ENCODE measurements around the gene XRN1.
A peak's percentile ranks its signal among the peaks of the same experiment; 100 is the strongest.

Gene XRN1

GRCh38 chr3:142459096-142459495 lies 11.3 kb upstream of the XRN1 start:
- Histone ChIP-seq H3K4me3 (ENCODE audit: low read depth, low read length) (no peak overlapping the region), H2AFZ (ENCODE audit: insufficient read depth, low read length, poor library complexity) (no peak overlapping the region), H3K9me3 (ENCODE audit: insufficient read depth, low read depth, low read length) (no peaks in the 10 kb centered on the region), H2BK5ac (ENCODE audit: low read depth, low read length, poor library complexity) (no peak overlapping the region), H3K4ac (ENCODE audit: low read depth, low read length) (no peak overlapping the region), H3K79me2 (ENCODE audit: control insufficient read depth, insufficient read depth, low read length, poor library complexity) (no peaks in the 10 kb centered on the region), H3K4me2 (ENCODE audit: low read length) (no peak overlapping the region), H2BK120ac (ENCODE audit: insufficient read depth, low read length, poor library complexity) (no peak overlapping the region), H4K91ac (ENCODE audit: low read depth, low read length) (no peak overlapping the region), H3K79me1 (ENCODE audit: low read length) (no peaks in the 10 kb centered on the region), H3K27me3 (ENCODE audit: insufficient read depth, low read length) (no peaks in the 10 kb centered on the region), H3K9ac (ENCODE audit: low read length) (no peak overlapping the region), H3K36me3 (ENCODE audit: control insufficient read depth in 1 of 2, insufficient read depth in 2 of 2, low read length in 2 of 2) (peaks cover 0 to 1% of the 10 kb centered on the region in 2 experiments), H3K14ac (ENCODE audit: low read length) (no peak overlapping the region), H4K8ac (ENCODE audit: low read depth, low read length) (no peak overlapping the region), H4K12ac (ENCODE audit: low read depth, low read length) (no peak overlapping the region), H2BK12ac (ENCODE audit: low read length) (no peak overlapping the region), H2AK5ac (ENCODE audit: low read length) (no peak overlapping the region), H3K23ac (ENCODE audit: low read length) (no peak overlapping the region), H3K18ac (ENCODE audit: low read length) (no peak overlapping the region), H3K27ac (ENCODE audit: low read depth, low read length) (no peak overlapping the region), H3K4me1 (ENCODE audit: control insufficient read depth in 1 of 2, insufficient read depth in 2 of 2, low read length in 2 of 2) (no peaks in the 10 kb centered on the region)
- whole genome bisulfite sequencing (ENCODE audit: extremely low coverage, insufficient coverage, insufficient read length), result no CpG with 5 or more reads among the region's 3 CpGs
- peak; percentile 7 to 62 for DNase-seq

DNA sequence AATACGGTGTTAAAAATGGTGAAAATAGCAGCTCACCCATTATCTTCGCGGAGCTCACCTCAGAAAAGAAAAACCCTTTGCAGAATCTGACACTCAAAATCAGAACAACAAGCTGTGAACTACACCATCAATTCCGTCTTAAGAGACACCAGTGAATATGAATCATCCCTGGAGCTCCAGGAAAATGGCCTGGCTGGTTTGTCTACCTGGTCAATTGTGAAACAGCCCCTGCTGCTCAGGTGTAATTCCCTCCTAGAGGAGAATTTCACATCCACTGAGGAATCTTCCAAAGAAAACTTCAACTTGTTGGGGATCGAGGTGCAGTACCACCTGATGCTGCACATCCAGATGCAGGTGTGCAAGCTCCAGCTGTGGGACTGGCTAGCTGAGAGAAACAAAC lies 3.0 kb upstream of the XRN1 start:
- WGBS (ENCODE audit: extremely low coverage, insufficient coverage, insufficient read length), result no CpG with 5 or more reads among the region's 5 CpGs
- Histone ChIP-seq H4K12ac (ENCODE audit: low read depth, low read length) (no peak overlapping the region), H3K79me2 (ENCODE audit: control insufficient read depth, insufficient read depth, low read length, poor library complexity) (peaks cover 9% of the 10 kb centered on the region)

GRCh38 chr3:142450189-142450588 lies 2.4 kb upstream of the XRN1 start:
- Histone ChIP-seq H3K4me3 (ENCODE audit: low read depth, low read length) (no peak overlapping the region), H2BK120ac (ENCODE audit: insufficient read depth, low read length, poor library complexity) (no peak overlapping the region), H3K27me3 (ENCODE audit: insufficient read depth, low read length) (no peaks in the 10 kb centered on the region), H3K18ac (ENCODE audit: low read length) (no peak overlapping the region), H3K4me1 (ENCODE audit: control insufficient read depth in 1 of 2, insufficient read depth in 2 of 2, low read length in 2 of 2) (peaks cover 0 to 2% of the 10 kb centered on the region in 2 experiments), H2BK5ac (ENCODE audit: low read depth, low read length, poor library complexity) (no peak overlapping the region), H2AK5ac (ENCODE audit: low read length) (no peak overlapping the region), H4K8ac (ENCODE audit: low read depth, low read length) (no peak overlapping the region), H2BK12ac (ENCODE audit: low read length) (no peak overlapping the region), H3K23ac (ENCODE audit: low read length) (no peak overlapping the region), H3K4ac (ENCODE audit: low read depth, low read length) (no peak overlapping the region), H2AFZ (ENCODE audit: insufficient read depth, low read length, poor library complexity) (no peak overlapping the region), H3K9me3 (ENCODE audit: insufficient read depth, low read depth, low read length) (no peaks in the 10 kb centered on the region), H4K91ac (ENCODE audit: low read depth, low read length) (no peak overlapping the region), H3K79me1 (ENCODE audit: low read length) (peaks cover 5% of the 10 kb centered on the region), H4K12ac (ENCODE audit: low read depth, low read length) (no peak overlapping the region), H3K36me3 (ENCODE audit: control insufficient read depth in 1 of 2, insufficient read depth in 2 of 2, low read length in 2 of 2) (peaks cover 2 to 4% of the 10 kb centered on the region in 2 experiments), H3K4me2 (ENCODE audit: low read length) (no peak overlapping the region), H3K27ac (ENCODE audit: low read depth, low read length) (no peak overlapping the region), H3K14ac (ENCODE audit: low read length) (no peak overlapping the region), H3K9ac (ENCODE audit: low read length) (no peak overlapping the region), H3K79me2 (ENCODE audit: control insufficient read depth, insufficient read depth, low read length, poor library complexity) (peaks cover 9% of the 10 kb centered on the region)
- DNase-seq, result no peak
- WGBS (ENCODE audit: extremely low coverage, insufficient coverage, insufficient read length), result no CpG with 5 or more reads among the region's 3 CpGs

More for the DNA sequence above, 3.0 kb upstream of the XRN1 start:
- H3K9ac ChIP-seq (ENCODE audit: low read length), result no peak overlapping the region
- H2AFZ ChIP-seq (ENCODE audit: insufficient read depth, low read length, poor library complexity), result no peak overlapping the region
- peak; percentile 20 to 65 for DNase-seq
- peaks cover 0 to 2% of the 10 kb centered on the region in 2 experiments for H3K4me1 ChIP-seq (ENCODE audit: control insufficient read depth in 1 of 2, insufficient read depth in 2 of 2, low read length in 2 of 2)
- H2AK5ac ChIP-seq (ENCODE audit: low read length), result no peak overlapping the region
- no peak overlapping the region for H3K18ac ChIP-seq (ENCODE audit: low read length)
- H3K36me3 ChIP-seq (ENCODE audit: control insufficient read depth in 1 of 2, insufficient read depth in 2 of 2, low read length in 2 of 2), result peaks cover 2 to 4% of the 10 kb centered on the region in 2 experiments
- H3K14ac ChIP-seq (ENCODE audit: low read length), result no peak overlapping the region
- H3K23ac ChIP-seq (ENCODE audit: low read length), result no peak overlapping the region
- no peak overlapping the region for H3K4me2 ChIP-seq (ENCODE audit: low read length)
- H2BK5ac ChIP-seq (ENCODE audit: low read depth, low read length, poor library complexity), result no peak overlapping the region
- no peaks in the 10 kb centered on the region for H3K9me3 ChIP-seq (ENCODE audit: insufficient read depth, low read depth, low read length)
- H3K27me3 ChIP-seq (ENCODE audit: insufficient read depth, low read length), result no peaks in the 10 kb centered on the region
- H4K91ac ChIP-seq (ENCODE audit: low read depth, low read length), result no peak overlapping the region
- H3K4me3 ChIP-seq (ENCODE audit: low read depth, low read length), result no peak overlapping the region
- H3K79me1 ChIP-seq (ENCODE audit: low read length), result peaks cover 5% of the 10 kb centered on the region
- H4K8ac ChIP-seq (ENCODE audit: low read depth, low read length), result no peak overlapping the region
- no peak overlapping the region for H2BK12ac ChIP-seq (ENCODE audit: low read length)
- H3K4ac ChIP-seq (ENCODE audit: low read depth, low read length), result no peak overlapping the region
- peak overlapping the region; percentile 23 for H3K27ac ChIP-seq (ENCODE audit: low read depth, low read length)
- H2BK120ac ChIP-seq (ENCODE audit: insufficient read depth, low read length, poor library complexity), result no peak overlapping the region

DNA sequence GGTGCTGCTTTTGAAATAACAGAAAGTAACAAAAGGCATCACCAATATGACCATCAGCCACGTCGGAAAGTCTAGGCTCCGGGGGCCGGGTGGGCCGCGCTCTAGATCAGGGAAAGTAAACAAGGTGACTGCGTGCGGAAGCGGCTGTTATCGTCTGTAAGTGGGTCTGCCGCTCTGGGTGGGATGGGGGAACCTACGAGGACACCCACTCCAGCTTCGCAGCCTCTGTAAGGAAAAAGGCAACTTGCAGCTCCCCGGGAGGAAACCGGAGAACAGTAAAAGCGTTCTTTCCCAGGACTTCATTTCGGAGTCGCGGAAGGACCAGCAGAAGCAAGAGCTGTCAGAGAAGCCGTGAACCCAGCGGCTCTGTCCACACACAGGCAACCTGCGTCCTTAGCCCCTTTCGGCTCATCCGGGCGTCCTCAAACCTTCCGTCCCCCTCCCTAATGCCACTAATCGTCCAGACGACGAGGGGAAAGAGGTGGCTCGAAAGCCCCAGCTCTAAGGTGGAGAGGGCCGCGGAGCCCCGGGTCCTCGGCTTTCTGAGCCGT lies 461 bp downstream of the XRN1 start:
- Histone ChIP-seq H3K4me3 (ENCODE audit: low read depth, low read length) (peak overlapping the region; percentile 91), H3K4ac (ENCODE audit: low read depth, low read length) (peak overlapping the region; percentile 94), H3K9ac (ENCODE audit: low read length) (peak overlapping the region; percentile 89), H3K4me2 (ENCODE audit: low read length) (peak overlapping the region; percentile 79), H3K23ac (ENCODE audit: low read length) (no peak overlapping the region), H2AFZ (ENCODE audit: insufficient read depth, low read length, poor library complexity) (peak overlapping the region; percentile 100), H2AK5ac (ENCODE audit: low read length) (peak overlapping the region; percentile 79), H4K8ac (ENCODE audit: low read depth, low read length) (peak overlapping the region; percentile 100), H3K27ac (ENCODE audit: low read depth, low read length) (peak overlapping the region; percentile 35), H3K36me3 (ENCODE audit: control insufficient read depth in 1 of 2, insufficient read depth in 2 of 2, low read length in 2 of 2) (peaks cover 2 to 4% of the 10 kb centered on the region in 2 experiments), H3K4me1 (ENCODE audit: control insufficient read depth in 1 of 2, insufficient read depth in 2 of 2, low read length in 2 of 2) (peaks cover 0 to 2% of the 10 kb centered on the region in 2 experiments), H3K79me2 (ENCODE audit: control insufficient read depth, insufficient read depth, low read length, poor library complexity) (peaks cover 9% of the 10 kb centered on the region), H2BK12ac (ENCODE audit: low read length) (no peak overlapping the region), H3K79me1 (ENCODE audit: low read length) (peaks cover 5% of the 10 kb centered on the region), H4K91ac (ENCODE audit: low read depth, low read length) (peak overlapping the region; percentile 82), H3K27me3 (ENCODE audit: insufficient read depth, low read length) (no peaks in the 10 kb centered on the region), H3K9me3 (ENCODE audit: insufficient read depth, low read depth, low read length) (no peaks in the 10 kb centered on the region), H2BK5ac (ENCODE audit: low read depth, low read length, poor library complexity) (peak overlapping the region; percentile 81), H3K14ac (ENCODE audit: low read length) (peak overlapping the region; percentile 99), H4K12ac (ENCODE audit: low read depth, low read length) (peak overlapping the region; percentile 93), H3K18ac (ENCODE audit: low read length) (peak overlapping the region; percentile 99), H2BK120ac (ENCODE audit: insufficient read depth, low read length, poor library complexity) (peak overlapping the region; percentile 96)
- no CpG with 5 or more reads among the region's 35 CpGs for WGBS (ENCODE audit: extremely low coverage, insufficient coverage, insufficient read length)
- peak; percentile 9 to 51 for DNase-seq
